ENCODE data around the gene CROCC2. TPM values are rescaled to one million over a fixed set of nuclear protein-coding genes. Genes with fewer than 3 reads are reported as not detected.

The CROCC2 gene
- total and polyA plus RNA-seq, 8 donors: 0.03 to 4.9 TPM; not detected in 6

GRCh38 chr2:241001413-241002274, 95.5 kb downstream of the CROCC2 start:
- H3K27me3 ChIP-seq: peaks cover 0 to 16% (median 0%) of the 10 kb centered on the region in 3 donors
- intact Hi-C loops (cut with DNase I; ENCODE audit: low total_unique reads): no loop called here
- DNase-seq: peak in 1 of 2 donors; percentile 1
- no peak overlapping the region for H3K27ac ChIP-seq
- H3K4me3 ChIP-seq: peak overlapping the region in 1 of 4 donors; percentile 62
- peaks cover 25 to 45% (median 39%) of the 10 kb centered on the region in 4 donors for H3K4me1 ChIP-seq
- H3K36me3 ChIP-seq: peaks cover 0 to 13% (median 10%) of the 10 kb centered on the region in 4 donors
- peaks cover 9 to 32% (median 19%) of the 10 kb centered on the region in 4 donors for H3K9me3 ChIP-seq
- 87 to 94% (median 93%) methylated on average over 21 of the region's 21 CpGs for WGBS, 5 donors
- TF ChIP-seq EP300 (IDR thresholded peaks at IDR 0.05) (no peak), POLR2A (IDR thresholded peaks at IDR 0.05) (no peak), CTCF (IDR thresholded peaks at IDR 0.05) (no peak), POLR2AphosphoS5 (IDR thresholded peaks at IDR 0.05) (no peak)

- Histone ChIP-seq H3K4me1 (peaks cover 17 to 37% (median 31%) of the 10 kb centered on the region in 4 donors), H3K27me3 (peaks cover 0 to 16% (median 0%) of the 10 kb centered on the region in 3 donors), H3K4me3 (no peak overlapping the region), H3K9me3 (peaks cover 9 to 32% (median 19%) of the 10 kb centered on the region in 4 donors), H3K36me3 (peaks cover 0 to 13% (median 10%) of the 10 kb centered on the region in 4 donors), H3K27ac (no peak overlapping the region)
- intact Hi-C loops (cut with DNase I; ENCODE audit: low total_unique reads): no loop called here
- TF ChIP-seq POLR2AphosphoS5 (IDR thresholded peaks at IDR 0.05) (no peak), CTCF (IDR thresholded peaks at IDR 0.05) (no peak), POLR2A (IDR thresholded peaks at IDR 0.05) (no peak), EP300 (IDR thresholded peaks at IDR 0.05) (no peak)
- 85 to 93% (median 89%) methylated on average over 10 to 11 of the region's 11 CpGs for WGBS, 5 donors
- DNase-seq: peak in 1 of 2 donors; percentile 21
Measured at GRCh38 chr2:241002275-241003046, 96.3 kb downstream of the CROCC2 start.

GRCh38 chr2:241003047-241003360, 96.9 kb downstream of the CROCC2 start:
- Histone ChIP-seq H3K27ac (no peak overlapping the region), H3K9me3 (peaks cover 9 to 32% (median 19%) of the 10 kb centered on the region in 4 donors), H3K36me3 (peaks cover 0 to 13% (median 10%) of the 10 kb centered on the region in 4 donors), H3K27me3 (peaks cover 0 to 11% (median 0%) of the 10 kb centered on the region in 3 donors), H3K4me1 (peaks cover 12 to 31% (median 25%) of the 10 kb centered on the region in 4 donors), H3K4me3 (no peak overlapping the region)
- TF ChIP-seq POLR2AphosphoS5 (IDR thresholded peaks at IDR 0.05): no peak
- no peak for TF ChIP-seq CTCF (IDR thresholded peaks at IDR 0.05)
- TF ChIP-seq EP300 (IDR thresholded peaks at IDR 0.05): no peak
- TF ChIP-seq POLR2A (IDR thresholded peaks at IDR 0.05): no peak
- DNase-seq: no peak
- intact Hi-C loops (cut with DNase I; ENCODE audit: low total_unique reads): no loop called here
- WGBS, 5 donors: 96 to 99% (median 98%) methylated on average over 7 of the region's 7 CpGs

GRCh38 chr2:241003369-241003768, 97.2 kb downstream of the CROCC2 start:
- intact Hi-C loops (cut with DNase I; ENCODE audit: low total_unique reads): no loop called here
- no peak for DNase-seq
- Histone ChIP-seq H3K4me1 (peaks cover 12 to 28% (median 22%) of the 10 kb centered on the region in 4 donors), H3K27ac (no peak overlapping the region), H3K36me3 (peaks cover 0 to 13% (median 10%) of the 10 kb centered on the region in 4 donors), H3K4me3 (no peak overlapping the region), H3K9me3 (peaks cover 9 to 32% (median 19%) of the 10 kb centered on the region in 4 donors), H3K27me3 (peaks cover 0 to 8% (median 0%) of the 10 kb centered on the region in 3 donors)
- 92 to 100% (median 95%) methylated on average over 1 to 2 of the region's 2 CpGs for WGBS, 5 donors
- TF ChIP-seq POLR2AphosphoS5 (IDR thresholded peaks at IDR 0.05) (no peak), POLR2A (IDR thresholded peaks at IDR 0.05) (no peak), EP300 (IDR thresholded peaks at IDR 0.05) (no peak), CTCF (IDR thresholded peaks at IDR 0.05) (no peak)
